ENCODE results near the gene SLC6A2.
"Not testable (repeated sequence)": the region's sequence is repeated elsewhere in the genome, so short reads cannot be mapped to it uniquely, and the experiment has no call there.

Gene SLC6A2

GRCh38 chr16:55655897-55656681 is at the start of gene SLC6A2:
Gene SLC6A2, plus strand, starts transcription at chr16:55655988. Its CDS starts 707 bp downstream, at chr16:55656695.
- DNase-seq (ENCODE audit: low read depth), result no peak
- TF ChIP-seq CTCF (IDR thresholded peaks at IDR 0.05; ENCODE audit: low read depth, low read length, missing control alignments), result no peak
- no peak within 1 kb of the TSS for H3K4me3 ChIP-seq (ENCODE audit: low read depth, low read length)

DNA sequence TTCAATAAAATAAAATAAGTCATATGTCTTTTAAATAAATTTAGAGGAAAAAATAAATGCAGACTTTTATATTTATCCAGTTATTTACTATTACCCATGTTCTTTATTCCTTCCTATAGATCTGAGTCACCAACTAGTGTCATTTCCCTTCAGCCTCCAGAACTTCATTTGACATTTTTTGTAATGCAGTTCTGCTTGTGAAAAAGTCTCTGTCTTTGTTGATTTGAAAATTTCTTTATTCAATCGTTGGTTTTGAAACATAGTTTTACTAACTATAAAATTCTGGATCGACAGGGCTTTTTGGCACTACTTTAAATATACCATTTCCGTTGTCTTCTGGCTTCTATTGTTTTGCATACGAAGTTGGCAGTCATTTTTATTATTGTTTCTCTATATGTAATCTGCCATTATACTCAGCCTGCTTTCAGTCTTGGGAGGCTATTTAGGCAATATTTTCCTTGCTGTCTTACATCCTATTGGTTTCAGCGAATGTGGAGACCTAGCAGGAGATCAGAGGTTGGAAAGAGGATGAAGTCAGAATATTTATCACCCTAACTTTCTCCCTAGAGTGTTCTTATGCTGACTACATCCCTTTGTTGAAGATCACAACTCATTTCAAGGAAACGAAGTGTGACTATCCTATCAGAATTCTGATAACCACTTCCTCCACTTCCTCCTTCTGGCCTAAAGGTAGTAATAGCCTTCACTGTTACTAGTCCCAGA is 42.0 kb upstream of the SLC6A2 start:
- H3K4me3 ChIP-seq (ENCODE audit: low read depth, low read length), result no peak overlapping the region
- no peak for DNase-seq (ENCODE audit: low read depth)
- TF ChIP-seq CTCF (IDR thresholded peaks at IDR 0.05; ENCODE audit: low read depth, low read length, missing control alignments), result no peak

DNA sequence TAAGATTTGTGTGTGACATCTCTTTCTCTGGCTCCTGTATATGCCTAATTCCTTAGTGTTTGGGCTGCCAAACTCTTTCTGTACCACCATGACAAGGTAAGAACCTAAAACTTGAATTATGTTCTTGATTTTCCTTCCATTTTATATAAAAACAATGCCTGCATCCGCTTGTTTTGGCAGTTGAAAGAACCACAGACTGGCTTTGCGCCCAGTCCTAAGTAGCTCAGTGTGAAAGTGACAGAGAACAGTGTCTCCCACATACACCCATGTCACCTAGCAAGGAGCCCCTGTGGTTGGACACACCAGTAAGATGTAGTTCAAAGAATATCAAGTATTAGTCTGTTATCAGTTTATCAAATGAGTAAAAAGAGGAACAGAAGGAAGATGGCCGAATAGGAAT is 40.7 kb upstream of the SLC6A2 start:
- DNase-seq (ENCODE audit: low read depth), result no peak
- no peak overlapping the region for H3K4me3 ChIP-seq (ENCODE audit: low read depth, low read length)
- no peak for TF ChIP-seq CTCF (IDR thresholded peaks at IDR 0.05; ENCODE audit: low read depth, low read length, missing control alignments)

- DNase-seq (ENCODE audit: low read depth); H3K4me3 ChIP-seq (ENCODE audit: low read depth, low read length): not testable (repeated sequence)
Observed at GRCh38 chr16:55615670-55616069, 40.1 kb upstream of the SLC6A2 start.

DNA sequence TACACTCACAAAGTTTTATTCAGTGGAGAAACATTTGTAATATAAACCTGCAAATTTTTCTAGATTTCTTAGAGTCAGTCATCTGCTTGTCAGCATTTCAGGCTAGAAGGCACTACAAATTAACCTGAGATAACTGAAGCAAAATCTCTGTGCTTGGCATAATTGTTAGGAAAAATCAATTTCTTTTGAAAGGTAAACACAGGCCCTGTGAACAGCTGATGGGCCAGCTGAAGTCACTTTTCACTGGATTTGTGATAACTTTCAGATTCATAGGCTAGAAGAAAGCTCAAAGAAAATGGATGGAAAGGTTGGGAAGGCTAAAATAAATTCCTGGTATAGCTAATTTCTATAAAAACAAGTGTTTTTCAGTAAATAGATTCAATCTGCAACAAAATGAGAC is 34.0 kb upstream of the SLC6A2 start:
- no peak for TF ChIP-seq CTCF (IDR thresholded peaks at IDR 0.05; ENCODE audit: low read depth, low read length, missing control alignments)
- DNase-seq (ENCODE audit: low read depth), result no peak
- no peak overlapping the region for H3K4me3 ChIP-seq (ENCODE audit: low read depth, low read length)

GRCh38 chr16:55622272-55622671 is 33.5 kb upstream of the SLC6A2 start:
- H3K4me3 ChIP-seq (ENCODE audit: low read depth, low read length), result no peak overlapping the region
- no peak for DNase-seq (ENCODE audit: low read depth)
- no peak for TF ChIP-seq CTCF (IDR thresholded peaks at IDR 0.05; ENCODE audit: low read depth, low read length, missing control alignments)

- DNase-seq (ENCODE audit: low read depth), result no peak
- H3K4me3 ChIP-seq (ENCODE audit: low read depth, low read length), result no peak overlapping the region
- peak; percentile 48 for TF ChIP-seq CTCF (IDR thresholded peaks at IDR 0.05; ENCODE audit: low read depth, low read length, missing control alignments)
Observed at GRCh38 chr16:55622930-55623561, 32.7 kb upstream of the SLC6A2 start.

Measured in GM12864 (cell line).